ENCODE data around the gene TMEM254. TPM values are rescaled to one million over a fixed set of nuclear protein-coding genes. Genes with fewer than 3 reads are reported as not detected.
A peak's percentile ranks its signal among the peaks of the same experiment; 100 is the strongest.

The TMEM254 gene
- total and polyA plus RNA-seq, 2 donors from 2014 or later: 21.1 to 29.5 TPM

DNA sequence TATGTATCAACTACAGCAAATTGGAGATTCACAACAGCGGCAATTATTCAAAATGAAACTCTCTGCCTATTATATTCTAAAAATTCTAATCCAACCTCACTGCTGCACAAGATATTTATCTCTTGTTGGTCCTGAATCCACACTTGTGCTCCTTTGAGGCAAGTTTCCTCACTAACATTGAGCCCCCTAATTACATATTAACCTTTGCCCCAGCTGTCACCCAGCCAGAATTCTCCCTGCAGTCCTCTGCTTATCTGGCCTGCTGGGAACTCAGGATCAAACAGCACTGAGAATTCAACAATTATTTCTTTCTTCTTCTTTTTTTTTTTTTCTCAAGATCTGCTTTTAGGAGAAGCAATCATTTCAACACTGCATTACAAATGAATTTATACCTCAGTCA is 32.5 kb downstream of the TMEM254 start:
- Histone ChIP-seq H3K9me3 (ENCODE audit: control insufficient read depth in 2 of 3, insufficient read depth in 1 of 3, low read length in 3 of 3) (peaks cover 0 to 13% (median 2%) of the 10 kb centered on the region in 3 donors), H3K27ac (ENCODE audit: low read depth in 2 of 2, low read length in 2 of 2) (no peak overlapping the region), H3K36me3 (ENCODE audit: control insufficient read depth in 2 of 3, insufficient read depth in 3 of 3, low read length in 3 of 3) (no peaks in the 10 kb centered on the region), H3K4me1 (ENCODE audit: control insufficient read depth in 2 of 3, insufficient read depth in 2 of 3, low read depth in 1 of 3, low read length in 3 of 3) (no peaks in the 10 kb centered on the region), H3K9ac (ENCODE audit: low read length in 3 of 3) (no peak overlapping the region), H3K4me3 (ENCODE audit: low read length in 3 of 3) (no peak overlapping the region), H3K27me3 (ENCODE audit: control insufficient read depth, insufficient read depth, low read length) (no peaks in the 10 kb centered on the region)
- TF ChIP-seq, protein P1, sequence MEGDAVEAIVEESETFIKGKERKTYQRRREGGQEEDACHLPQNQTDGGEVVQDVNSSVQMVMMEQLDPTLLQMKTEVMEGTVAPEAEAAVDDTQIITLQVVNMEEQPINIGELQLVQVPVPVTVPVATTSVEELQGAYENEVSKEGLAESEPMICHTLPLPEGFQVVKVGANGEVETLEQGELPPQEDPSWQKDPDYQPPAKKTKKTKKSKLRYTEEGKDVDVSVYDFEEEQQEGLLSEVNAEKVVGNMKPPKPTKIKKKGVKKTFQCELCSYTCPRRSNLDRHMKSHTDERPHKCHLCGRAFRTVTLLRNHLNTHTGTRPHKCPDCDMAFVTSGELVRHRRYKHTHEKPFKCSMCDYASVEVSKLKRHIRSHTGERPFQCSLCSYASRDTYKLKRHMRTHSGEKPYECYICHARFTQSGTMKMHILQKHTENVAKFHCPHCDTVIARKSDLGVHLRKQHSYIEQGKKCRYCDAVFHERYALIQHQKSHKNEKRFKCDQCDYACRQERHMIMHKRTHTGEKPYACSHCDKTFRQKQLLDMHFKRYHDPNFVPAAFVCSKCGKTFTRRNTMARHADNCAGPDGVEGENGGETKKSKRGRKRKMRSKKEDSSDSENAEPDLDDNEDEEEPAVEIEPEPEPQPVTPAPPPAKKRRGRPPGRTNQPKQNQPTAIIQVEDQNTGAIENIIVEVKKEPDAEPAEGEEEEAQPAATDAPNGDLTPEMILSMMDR (IDR thresholded peaks at IDR 0.05; ENCODE audit: borderline replicate concordance, extremely low read depth, insufficient read depth): no peak
- peak in 2 of 5 donors; percentile 6 to 22 for DNase-seq
- intact Hi-C loops (cut with DNase I): no loop called here
- FAIRE-seq: no peak

DNA sequence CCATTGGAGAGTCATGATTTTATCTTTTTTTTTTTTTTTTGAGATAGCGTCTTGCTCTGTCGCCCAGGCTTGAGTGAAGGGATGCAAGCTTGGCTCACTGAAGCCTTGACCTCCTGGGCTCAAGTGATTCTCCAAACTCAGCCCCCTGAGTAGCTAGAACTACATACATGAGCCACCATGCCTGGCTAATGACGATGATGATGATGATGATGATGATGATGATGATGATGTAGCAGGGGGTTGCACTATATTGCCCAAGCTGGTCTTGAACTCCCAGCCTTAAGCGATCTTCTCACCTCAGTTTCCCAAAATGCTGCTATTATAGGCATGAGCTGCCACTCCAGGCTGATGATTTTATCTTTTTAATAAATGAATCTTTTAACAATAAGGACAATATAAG is 40.2 kb downstream of the TMEM254 start:
- intact Hi-C loops (cut with DNase I): no loop called here
- Histone ChIP-seq H3K36me3 (ENCODE audit: control insufficient read depth in 2 of 3, insufficient read depth in 3 of 3, low read length in 3 of 3) (no peaks in the 10 kb centered on the region), H3K27ac (ENCODE audit: low read depth in 2 of 2, low read length in 2 of 2) (no peak overlapping the region), H3K27me3 (ENCODE audit: control insufficient read depth, insufficient read depth, low read length) (no peaks in the 10 kb centered on the region), H3K4me1 (ENCODE audit: control insufficient read depth in 2 of 3, insufficient read depth in 2 of 3, low read depth in 1 of 3, low read length in 3 of 3) (no peaks in the 10 kb centered on the region), H3K9ac (ENCODE audit: low read length in 3 of 3) (no peak overlapping the region), H3K4me3 (ENCODE audit: low read length in 3 of 3) (no peak overlapping the region), H3K9me3 (ENCODE audit: control insufficient read depth in 2 of 3, insufficient read depth in 1 of 3, low read length in 3 of 3) (no peaks in the 10 kb centered on the region)
- DNase-seq (no peak), FAIRE-seq (no peak)
- TF ChIP-seq, protein P1 (IDR thresholded peaks at IDR 0.05; ENCODE audit: borderline replicate concordance, extremely low read depth, insufficient read depth): no peak

DNA sequence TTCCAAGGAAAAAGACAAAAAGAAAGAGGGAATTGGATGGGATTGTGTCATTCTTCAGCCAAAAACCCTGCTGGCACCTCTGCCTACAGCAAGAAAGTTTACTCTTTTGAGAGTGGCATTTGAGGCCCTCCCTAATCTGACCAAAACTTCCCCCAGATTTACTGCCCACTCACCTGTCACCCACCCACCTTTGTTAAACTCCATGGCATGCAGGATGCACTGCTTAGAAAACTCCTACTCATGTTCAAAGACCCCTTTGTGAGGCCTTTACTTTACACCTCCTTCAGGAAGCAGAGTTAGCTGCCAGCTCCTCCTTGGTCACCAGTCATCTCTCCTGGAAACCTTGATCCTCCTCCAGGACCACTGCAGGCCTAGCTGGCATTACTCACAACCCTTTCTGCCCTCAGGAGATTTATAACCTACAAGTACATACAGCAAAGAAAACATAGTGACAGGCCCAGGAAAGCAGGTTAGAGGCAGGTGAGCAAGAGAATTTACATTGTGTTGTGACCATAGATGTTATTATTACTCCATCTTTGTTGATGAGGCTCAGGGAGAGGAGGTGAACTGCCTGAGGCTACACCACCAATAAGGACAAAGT is 43.7 kb downstream of the TMEM254 start:
- TF ChIP-seq, protein P1 (IDR thresholded peaks at IDR 0.05; ENCODE audit: borderline replicate concordance, extremely low read depth, insufficient read depth): no peak
- Histone ChIP-seq H3K4me1 (ENCODE audit: control insufficient read depth in 2 of 3, insufficient read depth in 2 of 3, low read depth in 1 of 3, low read length in 3 of 3) (no peaks in the 10 kb centered on the region), H3K27me3 (ENCODE audit: control insufficient read depth, insufficient read depth, low read length) (no peaks in the 10 kb centered on the region), H3K9ac (ENCODE audit: low read length in 3 of 3) (no peak overlapping the region), H3K9me3 (ENCODE audit: control insufficient read depth in 2 of 3, insufficient read depth in 1 of 3, low read length in 3 of 3) (no peaks in the 10 kb centered on the region), H3K4me3 (ENCODE audit: low read length in 3 of 3) (no peak overlapping the region), H3K36me3 (ENCODE audit: control insufficient read depth in 2 of 3, insufficient read depth in 3 of 3, low read length in 3 of 3) (no peaks in the 10 kb centered on the region), H3K27ac (ENCODE audit: low read depth in 2 of 2, low read length in 2 of 2) (no peak overlapping the region)
- no peak for FAIRE-seq
- no peak for DNase-seq
- intact Hi-C loops (cut with DNase I): no loop called here

DNA sequence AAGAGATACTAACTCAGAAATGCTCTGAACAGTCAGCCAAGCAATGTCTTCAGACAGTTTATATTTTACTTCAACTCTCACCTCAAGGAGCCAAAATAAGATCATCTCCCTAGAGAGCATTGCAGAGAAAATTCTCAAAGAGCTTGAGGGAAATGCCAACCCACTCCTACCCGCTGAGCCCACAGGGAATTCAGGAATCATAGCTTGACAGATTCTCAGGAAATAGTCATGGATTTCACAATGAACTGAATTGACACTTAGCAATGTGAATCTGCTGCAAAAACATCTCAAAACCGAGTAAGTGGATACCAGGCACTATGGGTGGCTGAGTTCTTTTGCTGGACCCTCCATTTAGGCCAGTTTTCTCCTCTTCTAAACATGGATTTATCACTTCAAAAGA is 44.3 kb downstream of the TMEM254 start:
- Histone ChIP-seq H3K9me3 (ENCODE audit: control insufficient read depth in 2 of 3, insufficient read depth in 1 of 3, low read length in 3 of 3) (no peaks in the 10 kb centered on the region), H3K4me1 (ENCODE audit: control insufficient read depth in 2 of 3, insufficient read depth in 2 of 3, low read depth in 1 of 3, low read length in 3 of 3) (no peaks in the 10 kb centered on the region), H3K9ac (ENCODE audit: low read length in 3 of 3) (no peak overlapping the region), H3K4me3 (ENCODE audit: low read length in 3 of 3) (no peak overlapping the region), H3K36me3 (ENCODE audit: control insufficient read depth in 2 of 3, insufficient read depth in 3 of 3, low read length in 3 of 3) (no peaks in the 10 kb centered on the region), H3K27me3 (ENCODE audit: control insufficient read depth, insufficient read depth, low read length) (no peaks in the 10 kb centered on the region), H3K27ac (ENCODE audit: low read depth in 2 of 2, low read length in 2 of 2) (no peak overlapping the region)
- DNase-seq (no peak), FAIRE-seq (no peak)
- intact Hi-C loops (cut with DNase I): no loop called here
- TF ChIP-seq, protein P1 (IDR thresholded peaks at IDR 0.05; ENCODE audit: borderline replicate concordance, extremely low read depth, insufficient read depth): no peak
